Natural killer cell (primary cell): ENCODE results near the gene TRIM27. TPM values are rescaled to one million over a fixed set of nuclear protein-coding genes. Genes with fewer than 3 reads are reported as not detected.
A peak's percentile ranks its signal among the peaks of the same experiment; 100 is the strongest.

Experiments
- ATAC-seq, 3 donors: fragments of 150-1000 bp in 2 of 3; fragments of 200-7000 bp in 1 of 3; cut with Tn5 transposase; 1 replicate in 1 of 3; 2 replicates in 2 of 3; pipeline ENCODE4 v1.10.0; 2021; ENCODE audit warnings: mild to moderate bottlenecking in 2 of 3, moderate library complexity in 2 of 3
- DNase-seq, 2 donors: peaks; one replicate each; pipeline versions ENCODE4 v3.0.0 to v3.0.0-alpha.2; 2013 to 2021; ENCODE audit warnings: mixed read lengths in 1 of 2
- H3K27ac ChIP-seq: one replicate; pipeline ENCODE4 v1.5.1; 2013; ENCODE audit warnings: mild to moderate bottlenecking, low read length
- H3K27me3 ChIP-seq: one replicate; pipeline ENCODE4 v1.6.1; 2013; ENCODE audit warnings: low read length; ENCODE audit not compliant: control insufficient read depth, insufficient read depth
- H3K36me3 ChIP-seq: one replicate; pipeline ENCODE4 v1.6.1; 2013; ENCODE audit warnings: low read length; ENCODE audit not compliant: control insufficient read depth, insufficient read depth
- H3K4me1 ChIP-seq: one replicate; pipeline ENCODE4 v1.6.1; 2013; ENCODE audit warnings: low read length; ENCODE audit not compliant: control insufficient read depth, insufficient read depth
- H3K4me3 ChIP-seq: one replicate; pipeline ENCODE4 v1.5.1; 2013; ENCODE audit warnings: low read length
- H3K9me3 ChIP-seq: one replicate; pipeline ENCODE4 v1.6.1; 2013; ENCODE audit warnings: low read length; ENCODE audit not compliant: control insufficient read depth, insufficient read depth
- H3K27ac Mint-ChIP-seq, 2 donors: one replicate each; pipeline ENCODE4 v1.8.0; 2022; ENCODE audit warnings: mild to moderate bottlenecking in 2 of 2, mixed read lengths in 2 of 2, moderate library complexity in 1 of 2
- H3K27me3 Mint-ChIP-seq, 2 donors: one replicate each; pipeline ENCODE4 v1.8.0; 2022; ENCODE audit warnings: low read depth in 2 of 2, mixed read lengths in 2 of 2
- H3K36me3 Mint-ChIP-seq: one replicate; pipeline ENCODE4 v1.8.0; 2022; ENCODE audit warnings: mixed read lengths
- H3K4me1 Mint-ChIP-seq, 2 donors: one replicate each; pipeline ENCODE4 v1.8.0; 2022; ENCODE audit warnings: mixed read lengths in 2 of 2
- H3K4me3 Mint-ChIP-seq: one replicate; pipeline ENCODE4 v1.8.0; 2022; ENCODE audit warnings: mild to moderate bottlenecking, moderate library complexity, mixed read lengths
- H3K9me3 Mint-ChIP-seq, 2 donors: one replicate each; pipeline ENCODE4 v1.8.0; 2022; ENCODE audit warnings: mixed read lengths in 2 of 2
- CTCF ChIP-seq: fragments of 200-600 bp; IDR thresholded peaks from one replicate; pipeline ENCODE4 v1.8.0; 2022; ENCODE audit warnings: antibody characterized with exemption
- WGBS: methylation state at CpG from one replicate; pipeline ENCODE4 v1.1.7; 2013; ENCODE audit warnings: missing lambda C conversion rate; ENCODE audit not compliant: insufficient coverage; 5-methylcytosine and 5-hydroxymethylcytosine counted together
- intact Hi-C: fragments of 100-400 bp; cut with micrococcal nuclease; formaldehyde crosslinking; loops from one replicate; pipeline ENCODE4 v1.14.2; 2022
- total RNA-seq, 4 donors: library from RNA; stranded (reverse); fragments of 120-200 nt in 1 of 4; gene quantifications; one replicate each; pipeline versions ENCODE4 v1.2.3 to v1.2.4, GENCODE V29; 2013 to 2022

Gene TRIM27
- total RNA-seq, 3 donors from 2014 or later (not counting 1 experiment from before 2014, with no cell fraction given), result 19.3 to 33.6 (median 25.1) TPM

- peaks cover 13% of the 10 kb centered on the region for H3K4me1 ChIP-seq
- no peak overlapping the region for H3K4me3 ChIP-seq
- Mint-ChIP-seq H3K4me1 (peaks cover 24 to 29% of the 10 kb centered on the region in 2 donors), H3K4me3 (peak overlapping the region; percentile 97), H3K9me3 (peaks cover 0 to 2% of the 10 kb centered on the region in 2 donors), H3K27me3 (no peaks in the 10 kb centered on the region), H3K36me3 (no peaks in the 10 kb centered on the region), H3K27ac (peak overlapping the region; percentile 99)
- 100% methylated on average over 1 of the region's 2 CpGs for WGBS
- H3K27ac ChIP-seq, result no peak overlapping the region
- ATAC-seq, result no peak
- intact Hi-C loops, result loop anchor here (5.0 to 10.0 kb wide), 2 partner anchors 1006 to 1064 kb away; a partner anchor contains a TSS
- TF ChIP-seq CTCF, result no peak
- H3K9me3 ChIP-seq, result no peaks in the 10 kb centered on the region
- no peaks in the 10 kb centered on the region for H3K27me3 ChIP-seq
- H3K36me3 ChIP-seq, result peaks cover 20% of the 10 kb centered on the region
- DNase-seq, result no peak
These were observed 25.1 kb downstream of the TRIM27 start for GRCh38 chr6:28898710-28898965.

GRCh38 chr6:28897369-28897745 lies 26.4 kb downstream of the TRIM27 start:
- intact Hi-C loops, result loop anchor here (1.0 to 10.0 kb wide), 4 partner anchors 27 to 1063 kb away; a partner anchor contains a TSS
- ATAC-seq (no peak), DNase-seq (no peak)
- peak overlapping the region; percentile 99 for H3K27ac Mint-ChIP-seq
- no CpG with 5 or more reads among the region's 1 CpG for WGBS
- H3K4me3 Mint-ChIP-seq, result peak overlapping the region; percentile 97
- peaks cover 24 to 25% of the 10 kb centered on the region in 2 donors for H3K4me1 Mint-ChIP-seq
- H3K27me3 ChIP-seq, result no peaks in the 10 kb centered on the region
- H3K36me3 ChIP-seq, result peaks cover 10% of the 10 kb centered on the region
- peaks cover 0 to 2% of the 10 kb centered on the region in 2 donors for H3K9me3 Mint-ChIP-seq
- H3K27me3 Mint-ChIP-seq, result no peaks in the 10 kb centered on the region
- H3K4me1 ChIP-seq, result peaks cover 13% of the 10 kb centered on the region
- TF ChIP-seq CTCF, result peak; percentile 8
- H3K9me3 ChIP-seq, result no peaks in the 10 kb centered on the region
- H3K27ac ChIP-seq, result peak overlapping the region; percentile 96
- peak overlapping the region; percentile 72 for H3K4me3 ChIP-seq
- no peaks in the 10 kb centered on the region for H3K36me3 Mint-ChIP-seq

GRCh38 chr6:28896505-28897368 lies 27.0 kb downstream of the TRIM27 start:
- Histone ChIP-seq H3K4me3 (peak overlapping the region; percentile 72), H3K27ac (peak overlapping the region; percentile 96), H3K27me3 (no peaks in the 10 kb centered on the region), H3K4me1 (peaks cover 13% of the 10 kb centered on the region), H3K36me3 (peaks cover 6% of the 10 kb centered on the region), H3K9me3 (no peaks in the 10 kb centered on the region)
- DNase-seq (peak; percentile 42 to 80), ATAC-seq (peak; percentile 38 to 54 (median 42))
- WGBS, result under 1% methylated on average over 35 of the region's 41 CpGs
- H3K27ac Mint-ChIP-seq, result peak overlapping the region; percentile 99
- no peaks in the 10 kb centered on the region for H3K36me3 Mint-ChIP-seq
- peaks cover 0 to 2% of the 10 kb centered on the region in 2 donors for H3K9me3 Mint-ChIP-seq
- peak overlapping the region; percentile 97 for H3K4me3 Mint-ChIP-seq
- peaks cover 24 to 25% of the 10 kb centered on the region in 2 donors for H3K4me1 Mint-ChIP-seq
- H3K27me3 Mint-ChIP-seq, result no peaks in the 10 kb centered on the region
- intact Hi-C loops, result loop anchor here (1.0 to 10.0 kb wide), 7 partner anchors 12 to 1062 kb away; a partner anchor contains a TSS
- TF ChIP-seq CTCF, result peak; percentile 38
